PFSK-1 (cell line): ENCODE measurements around the gene NOX3.

Source experiments
- FOXP2 ChIP-seq: optimal IDR thresholded peaks from 2 replicates; pipeline ENCODE3; 2011; ENCODE audit warnings: borderline replicate concordance, control low read depth, inconsistent platforms; ENCODE audit not compliant: insufficient read depth; ENCODE audit errors: extremely low read length, extremely low read depth
- POLR2AphosphoS5 ChIP-seq: IDR thresholded peaks from 2 replicates; pipeline ENCODE4 v1.6.1; 2012; ENCODE audit warnings: low read depth, mild to moderate bottlenecking, control low read depth, low read length, moderate library complexity
- SIN3A ChIP-seq: IDR thresholded peaks from 2 replicates; pipeline ENCODE4 v1.6.1; 2012; ENCODE audit warnings: mild to moderate bottlenecking, low read length, moderate library complexity, borderline replicate concordance; ENCODE audit not compliant: insufficient read depth
- TAF1 ChIP-seq: IDR thresholded peaks from 2 replicates; pipeline ENCODE4 v1.6.1; 2012; ENCODE audit warnings: low read length, control low read depth, borderline replicate concordance; ENCODE audit not compliant: insufficient read depth
- TF ChIP-seq, protein P1 (sequence below), 2 experiments: IDR thresholded peaks; 2 replicates each; pipeline versions ENCODE4 v1.6.1 to v1.8.0; 2011 to 2012; ENCODE audit warnings: low read depth in 2 of 2, low read length in 2 of 2, control low read depth in 1 of 2, inconsistent platforms in 1 of 2, mild to moderate bottlenecking in 1 of 2, moderate library complexity in 1 of 2; ENCODE audit not compliant: insufficient read depth in 1 of 2

NOX3 gene

DNA sequence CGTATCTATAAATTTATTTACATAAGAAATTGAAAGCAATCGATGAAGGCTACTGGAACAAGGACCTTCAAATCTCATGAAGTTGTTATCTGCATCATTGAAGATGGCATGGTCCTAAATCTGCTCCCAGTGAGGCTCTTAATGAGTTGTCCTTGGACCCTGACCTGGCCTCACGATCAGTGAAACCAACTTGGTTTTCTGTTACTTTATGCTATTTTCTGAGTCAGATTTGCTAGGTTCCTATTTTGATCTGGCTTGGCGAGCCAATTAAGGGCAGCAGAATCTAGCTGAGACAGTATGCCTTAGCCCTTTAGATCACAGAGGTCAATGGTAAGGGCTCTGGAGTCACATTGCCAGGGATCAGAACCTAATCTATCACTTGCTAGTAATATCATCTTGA lies 30.1 kb upstream of the NOX3 start:
- TF ChIP-seq POLR2AphosphoS5, result no peak
- TF ChIP-seq SIN3A, result no peak
- TF ChIP-seq, protein P1, sequence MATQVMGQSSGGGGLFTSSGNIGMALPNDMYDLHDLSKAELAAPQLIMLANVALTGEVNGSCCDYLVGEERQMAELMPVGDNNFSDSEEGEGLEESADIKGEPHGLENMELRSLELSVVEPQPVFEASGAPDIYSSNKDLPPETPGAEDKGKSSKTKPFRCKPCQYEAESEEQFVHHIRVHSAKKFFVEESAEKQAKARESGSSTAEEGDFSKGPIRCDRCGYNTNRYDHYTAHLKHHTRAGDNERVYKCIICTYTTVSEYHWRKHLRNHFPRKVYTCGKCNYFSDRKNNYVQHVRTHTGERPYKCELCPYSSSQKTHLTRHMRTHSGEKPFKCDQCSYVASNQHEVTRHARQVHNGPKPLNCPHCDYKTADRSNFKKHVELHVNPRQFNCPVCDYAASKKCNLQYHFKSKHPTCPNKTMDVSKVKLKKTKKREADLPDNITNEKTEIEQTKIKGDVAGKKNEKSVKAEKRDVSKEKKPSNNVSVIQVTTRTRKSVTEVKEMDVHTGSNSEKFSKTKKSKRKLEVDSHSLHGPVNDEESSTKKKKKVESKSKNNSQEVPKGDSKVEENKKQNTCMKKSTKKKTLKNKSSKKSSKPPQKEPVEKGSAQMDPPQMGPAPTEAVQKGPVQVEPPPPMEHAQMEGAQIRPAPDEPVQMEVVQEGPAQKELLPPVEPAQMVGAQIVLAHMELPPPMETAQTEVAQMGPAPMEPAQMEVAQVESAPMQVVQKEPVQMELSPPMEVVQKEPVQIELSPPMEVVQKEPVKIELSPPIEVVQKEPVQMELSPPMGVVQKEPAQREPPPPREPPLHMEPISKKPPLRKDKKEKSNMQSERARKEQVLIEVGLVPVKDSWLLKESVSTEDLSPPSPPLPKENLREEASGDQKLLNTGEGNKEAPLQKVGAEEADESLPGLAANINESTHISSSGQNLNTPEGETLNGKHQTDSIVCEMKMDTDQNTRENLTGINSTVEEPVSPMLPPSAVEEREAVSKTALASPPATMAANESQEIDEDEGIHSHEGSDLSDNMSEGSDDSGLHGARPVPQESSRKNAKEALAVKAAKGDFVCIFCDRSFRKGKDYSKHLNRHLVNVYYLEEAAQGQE (IDR thresholded peaks at IDR 0.05; ENCODE audit: insufficient read depth in 1 of 2, low read depth in 2 of 2, low read length in 2 of 2), result no peak
- no peak for TF ChIP-seq FOXP2
- TF ChIP-seq TAF1, result no peak

DNA sequence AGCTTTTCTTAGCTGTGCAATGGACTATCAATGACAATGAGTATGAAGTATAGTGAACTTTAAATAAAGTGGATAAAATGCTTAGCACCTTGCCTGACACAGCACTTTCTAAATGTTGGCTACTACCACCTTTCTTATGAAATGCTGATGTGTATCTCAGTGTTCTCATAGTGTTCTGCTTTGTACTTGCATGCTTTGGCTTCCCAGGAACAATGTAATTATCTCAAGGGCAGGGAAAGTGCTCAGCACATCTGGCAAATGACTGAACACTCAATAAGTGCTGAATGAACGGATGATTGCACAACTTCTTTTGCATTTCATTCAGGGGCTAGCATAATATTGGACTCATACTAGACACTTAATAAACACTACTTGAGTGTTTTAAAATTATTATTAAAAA lies 28.2 kb upstream of the NOX3 start:
- TF ChIP-seq FOXP2, result no peak
- TF ChIP-seq, protein P1 (IDR thresholded peaks at IDR 0.05; ENCODE audit: insufficient read depth in 1 of 2, low read depth in 2 of 2, low read length in 2 of 2), result no peak
- no peak for TF ChIP-seq TAF1
- no peak for TF ChIP-seq POLR2AphosphoS5
- no peak for TF ChIP-seq SIN3A

DNA sequence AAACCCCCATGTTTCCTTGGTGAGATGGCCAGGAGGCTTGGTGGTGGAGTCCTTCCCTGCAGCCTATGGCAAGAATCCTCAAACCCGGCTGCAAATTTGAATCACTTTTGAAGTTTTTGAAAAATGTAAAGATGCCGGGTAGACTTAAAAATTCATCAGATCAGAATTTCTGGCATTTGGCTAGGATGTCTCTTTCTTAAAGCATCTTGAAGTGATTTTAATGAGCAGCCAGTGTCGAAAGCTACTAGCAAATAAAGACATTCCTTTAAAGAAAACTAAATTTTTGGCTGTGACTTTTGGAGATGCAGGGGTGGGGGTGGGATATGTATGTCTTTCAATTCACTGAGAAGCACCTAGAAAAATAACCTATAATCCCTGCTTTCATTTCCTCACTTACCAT lies 25.6 kb upstream of the NOX3 start:
- TF ChIP-seq TAF1 (no peak), SIN3A (no peak), FOXP2 (no peak), POLR2AphosphoS5 (no peak)
- TF ChIP-seq, protein P1 (IDR thresholded peaks at IDR 0.05; ENCODE audit: insufficient read depth in 1 of 2, low read depth in 2 of 2, low read length in 2 of 2), result no peak

DNA sequence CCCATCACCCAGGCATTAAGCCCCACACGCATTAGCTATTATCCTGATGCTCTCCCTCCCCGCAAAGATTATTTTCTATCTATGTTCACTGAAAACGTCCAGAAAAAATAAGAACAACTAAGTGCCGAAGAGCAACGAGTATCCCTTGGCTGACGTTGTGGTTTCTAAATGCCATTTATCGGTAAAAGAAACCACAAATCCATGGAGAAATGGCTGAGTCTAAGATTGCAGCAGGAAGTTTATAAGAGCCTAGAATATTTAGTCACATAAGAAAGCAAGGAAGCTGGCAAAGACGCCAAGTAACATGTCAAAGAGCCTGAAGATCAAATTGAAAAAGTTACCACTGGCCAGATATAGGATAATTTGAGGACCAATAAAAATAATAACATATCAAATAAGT lies 18.1 kb upstream of the NOX3 start:
- TF ChIP-seq POLR2AphosphoS5, result no peak
- no peak for TF ChIP-seq SIN3A
- no peak for TF ChIP-seq TAF1
- no peak for TF ChIP-seq FOXP2
- TF ChIP-seq, protein P1 (IDR thresholded peaks at IDR 0.05; ENCODE audit: insufficient read depth in 1 of 2, low read depth in 2 of 2, low read length in 2 of 2), result no peak

DNA sequence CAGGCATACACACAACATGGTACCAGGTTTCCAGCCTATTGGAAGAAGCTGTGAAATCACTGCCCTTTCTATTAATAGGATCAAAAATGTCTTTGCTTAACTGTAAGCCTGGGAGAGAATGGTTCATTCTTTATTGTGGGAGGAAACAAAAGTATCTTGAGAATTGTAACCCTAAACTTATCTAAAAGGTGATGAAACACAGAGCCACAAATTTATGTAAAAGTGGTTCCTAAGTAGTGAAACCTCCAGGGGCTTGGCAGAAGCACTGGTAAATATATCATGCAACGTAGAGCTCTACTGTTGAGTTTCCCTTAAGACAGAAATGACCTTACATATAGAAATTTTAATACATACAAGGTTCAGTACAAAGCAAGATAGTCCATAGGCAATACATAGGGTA lies 17.2 kb upstream of the NOX3 start:
- no peak for TF ChIP-seq FOXP2
- TF ChIP-seq POLR2AphosphoS5, result no peak
- TF ChIP-seq TAF1, result no peak
- TF ChIP-seq, protein P1 (IDR thresholded peaks at IDR 0.05; ENCODE audit: insufficient read depth in 1 of 2, low read depth in 2 of 2, low read length in 2 of 2), result no peak
- no peak for TF ChIP-seq SIN3A
